K562 (cell line): ENCODE data around the gene PCNX2. TPM values are rescaled to one million over a fixed set of nuclear protein-coding genes. Genes with fewer than 3 reads are reported as not detected.

Source experiments
- ATAC-seq: fragments of 200-7000 bp; cut with Tn5 transposase; 3 replicates; pipeline ENCODE4 v1.9.1; 2020; ENCODE audit warnings: moderate library complexity
- BruUV-seq: library from RNA; stranded (reverse); fragments of 400-500 nt; replicated peaks from 2 replicates; lab custom pipeline; 2021; lab: Mats Ljungman, UMichigan
- CTCF ChIA-PET: fragments of 300-600 bp; formaldehyde crosslinking; extraction: SDS; loops from one replicate; lab custom pipeline; 2021; ENCODE audit warnings: low intra/inter-chr PET ratio; lab: Yijun Ruan, JAX
- POLR2A ChIA-PET: fragments of 300-600, 350-650 bp; sonication (Branson Sonifier 250); formaldehyde crosslinking; extraction: SDS; loops from one replicate; lab custom pipeline; 2021; ENCODE audit warnings: antibody characterized with exemption, inconsistent platforms; lab: Yijun Ruan, JAX
- DNase-seq, 4 experiments: peaks; one replicate each; pipeline versions ENCODE4 v3.0.0 to v3.0.0-alpha.2; 2011 to 2018; ENCODE audit warnings: low spot score in 3 of 4, mixed read lengths in 3 of 4; ENCODE audit errors: extremely low read depth in 1 of 4
- FAIRE-seq: peaks from 2 replicates; lab custom pipeline; 2011; peaks lifted over from hg19 to GRCh38; lab: Jason Lieb, UNC
- H2AFZ ChIP-seq: 2 replicates; pipeline ENCODE4 v1.6.0; 2011; ENCODE audit warnings: low read depth, low read length, control low read depth, inconsistent platforms
- H3K27ac ChIP-seq: fragments of 200-600 bp; 3 replicates; pipeline ENCODE4 v1.8.0; 2011; ENCODE audit warnings: low read depth, mild to moderate bottlenecking, control low read depth, inconsistent platforms, low read length, moderate library complexity, mixed read lengths; ENCODE audit errors: extremely low read depth
- H3K27me3 ChIP-seq, 2 experiments: fragments of 300-600 bp in 1 of 2; 2 replicates in 1 of 2; 3 replicates in 1 of 2; pipeline versions ENCODE4 v1.6.0 to v1.8.0; 2011; ENCODE audit warnings: inconsistent platforms in 2 of 2, low read length in 2 of 2, mild to moderate bottlenecking in 1 of 2, mixed read lengths in 1 of 2, moderate library complexity in 1 of 2; ENCODE audit not compliant: control insufficient read depth in 2 of 2, insufficient read depth in 2 of 2
- H3K36me3 ChIP-seq: fragments of 300-600 bp; 3 replicates; pipeline ENCODE4 v1.8.0; 2011; ENCODE audit warnings: mild to moderate bottlenecking, low read length, inconsistent platforms; ENCODE audit not compliant: control insufficient read depth, insufficient read depth
- H3K4me1 ChIP-seq, 2 experiments: fragments of 200-600 bp in 1 of 2; replicated peaks in 1 of 2; 2 replicates in 1 of 2; 3 replicates in 1 of 2; pipeline versions ENCODE4 v1.5.1 to v1.8.0; 2011; ENCODE audit warnings: inconsistent platforms in 2 of 2, low read length in 2 of 2, mild to moderate bottlenecking in 1 of 2, mixed read lengths in 1 of 2, moderate library complexity in 1 of 2; ENCODE audit not compliant: control insufficient read depth in 2 of 2, insufficient read depth in 2 of 2
- H3K4me2 ChIP-seq: 2 replicates; pipeline ENCODE4 v1.6.1; 2011; ENCODE audit warnings: low read length, control low read depth, inconsistent platforms, mixed read lengths; ENCODE audit not compliant: insufficient read depth
- H3K4me3 ChIP-seq: fragments of 200-600 bp; sonication (generic), shearing (Covaris generic); 2 replicates; pipeline ENCODE4 v1.5.1; 2016; ENCODE audit warnings: control low read depth, inconsistent platforms
- H3K79me2 ChIP-seq: fragments of 200-600 bp; 3 replicates; pipeline ENCODE4 v1.8.0; 2011; ENCODE audit warnings: low read length, inconsistent platforms; ENCODE audit not compliant: control insufficient read depth, insufficient read depth
- H3K9ac ChIP-seq, 2 experiments: 2 replicates each; pipeline versions ENCODE4 v1.6.0 to v1.6.1; 2011; ENCODE audit warnings: low read depth in 2 of 2, low read length in 2 of 2, control low read depth in 1 of 2, inconsistent platforms in 1 of 2, mild to moderate bottlenecking in 1 of 2, mixed read lengths in 1 of 2; ENCODE audit not compliant: insufficient read depth in 1 of 2
- H3K9me1 ChIP-seq: one replicate; pipeline ENCODE4 v1.6.0; 2011; ENCODE audit warnings: inconsistent platforms, mild to moderate bottlenecking, low read length, moderate library complexity; ENCODE audit not compliant: control insufficient read depth, insufficient read depth
- H3K9me3 ChIP-seq: replicated peaks from 2 replicates; pipeline ENCODE4 v1.5.1; 2011; ENCODE audit warnings: low read depth, low read length, inconsistent platforms; ENCODE audit not compliant: control insufficient read depth, insufficient read depth
- H4K20me1 ChIP-seq: replicated peaks from 2 replicates; pipeline ENCODE4 v1.6.1; 2011; ENCODE audit warnings: low read length, inconsistent platforms, mixed read lengths; ENCODE audit not compliant: control insufficient read depth, insufficient read depth
- POLR2G ChIP-seq: fragments of 200-400 bp; formaldehyde crosslinking; IDR thresholded peaks from 2 replicates; pipeline ENCODE4 v1.6.1; 2017; ENCODE audit warnings: low read depth, mild to moderate bottlenecking, antibody characterized with exemption, low read length, moderate library complexity
- SFPQ ChIP-seq: fragments of 200-400 bp; formaldehyde crosslinking; IDR thresholded peaks from 2 replicates; pipeline ENCODE4 v1.6.1; 2017; ENCODE audit warnings: mild to moderate bottlenecking, low read depth, low read length, moderate library complexity
- ZNF121 ChIP-seq: sonication (generic); formaldehyde crosslinking; conservative IDR thresholded peaks from 2 replicates; pipeline ENCODE4 v1.8.0; 2022; ENCODE audit warnings: missing genetic modification reagents
- WGBS: fragments of 100-300 bp; shearing (Covaris generic); methylation state at CpG from one replicate; pipeline ENCODE4 v1.1.6; 2016; ENCODE audit warnings: low coverage, mixed read lengths; ENCODE audit not compliant: insufficient coverage; ENCODE audit errors: missing lambda C conversion rate; 5-methylcytosine and 5-hydroxymethylcytosine counted together
- in situ Hi-C: fragments of 300-500 bp; cut with MboI; formaldehyde crosslinking; loops from 4 replicates; pipeline ENCODE4 v1.15.0; 2018; ENCODE audit warnings: inconsistent platforms, mixed read lengths
- intact Hi-C: fragments of 100-400 bp; cut with micrococcal nuclease; formaldehyde crosslinking; loops from 2 replicates; pipeline ENCODE4 v1.14.2; 2022
- polyA plus RNA-seq, 8 experiments: library from polyadenylated mRNA; depleted of rRNA in 4 of 8; stranded (reverse) in 5 of 8; unstranded in 3 of 8; fragments of >200 nt; fragmentation: Nextera tagmentation in 2 of 8; fragmentation: Illumina TruSeq in 1 of 8; extraction: Ambion mirVana in 2 of 8; extraction: Trizol in 1 of 8; gene quantifications; 2 replicates each; pipeline versions ENCODE4 v1.2.1 to v1.2.3, GENCODE V29; 2011 to 2014; ENCODE audit warnings: inconsistent platforms in 1 of 8, missing spikeins in 1 of 8
- total RNA-seq, 7 experiments: library from RNA; depleted of rRNA in 6 of 7; stranded (reverse); fragments of >200 nt in 6 of 7; fragmentation: Illumina TruSeq in 2 of 7; extraction: Trizol in 2 of 7; gene quantifications; 2 replicates each; pipeline versions ENCODE4 v1.2.1 to v1.2.3, GENCODE V29; 2011 to 2021; ENCODE audit warnings: low replicate concordance in 1 of 7

Gene PCNX2
- total and polyA plus RNA-seq, 9 of the 15 experiments (the other 6 are each of a cell fraction or from before 2014, with no cell fraction given): 0.07 to 0.33 TPM; not detected in 7

DNA sequence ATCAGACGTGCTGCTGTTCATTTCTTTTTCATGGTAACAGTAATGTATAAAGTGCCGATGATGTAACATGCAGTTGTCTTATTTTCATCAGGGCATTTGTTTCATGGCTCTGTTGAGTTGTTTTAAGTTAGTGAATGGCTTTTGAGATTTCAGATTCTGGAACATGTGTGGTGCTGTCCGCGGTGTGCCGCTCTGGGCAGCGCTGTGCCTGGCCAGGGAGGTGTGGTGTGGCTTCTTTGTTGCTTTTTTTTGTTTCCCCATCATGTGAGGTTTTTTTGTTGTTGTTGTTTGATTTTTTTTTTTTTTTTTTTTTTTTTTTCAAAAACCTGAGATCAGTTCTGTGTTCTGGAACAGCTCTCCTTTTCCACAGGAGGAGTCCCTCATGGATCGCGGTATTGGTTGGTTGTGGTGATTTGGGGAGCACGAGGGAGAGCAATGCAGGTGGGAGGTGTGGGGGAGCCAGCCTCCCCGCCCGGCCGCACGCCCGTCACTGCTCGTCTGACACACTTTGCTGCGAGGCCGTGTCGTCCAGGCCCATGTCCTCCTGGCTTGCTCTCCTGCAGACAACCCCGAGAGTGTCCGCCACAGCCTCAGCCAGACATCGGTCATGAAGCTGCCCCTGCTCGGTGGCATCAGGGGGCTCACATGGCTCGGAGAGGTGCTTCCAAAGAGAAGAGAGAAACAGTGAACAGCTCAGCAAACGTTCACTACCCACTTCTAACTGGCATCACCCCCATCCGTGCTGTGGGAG lies 311.5 kb downstream of the PCNX2 start:
- BruUV-seq: no TSS peak

More for the DNA sequence above, 311.5 kb downstream of the PCNX2 start:
- no peak overlapping the region for H3K27ac ChIP-seq
- H3K79me2 ChIP-seq: no peaks in the 10 kb centered on the region
- H3K27me3 ChIP-seq: peaks cover 31 to 56% of the 10 kb centered on the region in 2 experiments; a peak in 4 of 5 replicates
- H3K4me1 ChIP-seq: peaks cover 0 to 13% of the 10 kb centered on the region in 2 experiments; a peak in 2 of 5 replicates
- TF ChIP-seq SFPQ (no peak), POLR2G (peak; percentile 31; the same call in 1 of the 2 replicates), ZNF121 (no peak)
- ChIA-PET CTCF (no interaction called here), POLR2A (no interaction called here)
- no peaks in the 10 kb centered on the region for H3K9me3 ChIP-seq
- 10% methylated on average over 25 of the region's 25 CpGs for WGBS
- H3K4me2 ChIP-seq: no peak overlapping the region
- H4K20me1 ChIP-seq: no peaks in the 10 kb centered on the region
- H3K36me3 ChIP-seq: no peaks in the 10 kb centered on the region
- no peak overlapping the region for H2AFZ ChIP-seq
- FAIRE-seq (no peak), ATAC-seq (no peak), DNase-seq (no peak)
- in situ Hi-C loops: no loop called here
- intact Hi-C loops: no loop called here
- H3K9me1 ChIP-seq: no peaks in the 10 kb centered on the region
- no peak overlapping the region for H3K4me3 ChIP-seq
- H3K9ac ChIP-seq: peak overlapping the region in 1 of 2 experiments; percentile 45; a peak in 1 of 4 replicates
